A549 (cell line): ENCODE results near the gene MYH2. TPM values are rescaled to one million over a fixed set of nuclear protein-coding genes. Genes with fewer than 3 reads are reported as not detected.

Experiments used
- ATAC-seq, 2 experiments: fragments of 200-7000 bp in 1 of 2; fragments of >200 bp in 1 of 2; cut with Nextera tagmentation in 1 of 2; cut with Tn5 transposase in 1 of 2; 3 replicates each; pipeline versions ENCODE4 v1.8.0 to v1.9.1; 2018 to 2020; ENCODE audit warnings: mild to moderate bottlenecking in 1 of 2, moderate library complexity in 1 of 2
- CTCF ChIA-PET: fragments of 300-600 bp; sonication (Branson Sonifier 250); formaldehyde crosslinking; extraction: SDS; loops from one replicate; lab custom pipeline; 2021; ENCODE audit warnings: antibody characterized with exemption, inconsistent platforms; lab: Yijun Ruan, JAX
- POLR2A ChIA-PET: fragments of 350-600 bp; formaldehyde crosslinking; extraction: SDS; loops from one replicate; lab custom pipeline; 2021; ENCODE audit warnings: antibody characterized with exemption, inconsistent platforms; lab: Yijun Ruan, JAX
- DNase-seq, 2 experiments: peaks; one replicate each; pipeline versions ENCODE4 v3.0.0 to v3.0.0-alpha.2; 2011 to 2016; ENCODE audit warnings: low read depth in 1 of 2, low spot score in 1 of 2
- FAIRE-seq: peaks from 2 replicates; lab custom pipeline; 2011; peaks lifted over from hg19 to GRCh38; lab: Jason Lieb, UNC
- H3K27ac ChIP-seq, 2 experiments: fragments of >200 bp; sonication (Bioruptor Twin); formaldehyde crosslinking; 3 replicates each; pipeline ENCODE4 v1.5.1; 2016 to 2017
- H3K4me1 ChIP-seq: fragments of >200 bp; sonication (Bioruptor Twin); formaldehyde crosslinking; 3 replicates; pipeline ENCODE4 v1.6.1; 2016
- H3K4me2 ChIP-seq: fragments of >200 bp; sonication (Bioruptor Twin); formaldehyde crosslinking; 3 replicates; pipeline ENCODE4 v1.6.1; 2016
- H3K4me3 ChIP-seq: fragments of >200 bp; sonication (Bioruptor Twin); formaldehyde crosslinking; 3 replicates; pipeline ENCODE4 v1.5.1; 2016
- H3K9me3 ChIP-seq: fragments of >200 bp; sonication (Bioruptor Twin); formaldehyde crosslinking; 3 replicates; pipeline ENCODE4 v1.6.1; 2016
- CHD4 ChIP-seq: fragments of 200-600 bp; sonication (generic); IDR thresholded peaks from 2 replicates; pipeline ENCODE4 v1.6.1; 2016; ENCODE audit warnings: antibody characterized with exemption, mild to moderate bottlenecking, borderline replicate concordance
- EHF ChIP-seq: fragments of 250-450 bp; sonication (Bioruptor Pico); IDR thresholded peaks from 2 replicates; pipeline ENCODE4 v1.5.0; 2020; ENCODE audit warnings: mild to moderate bottlenecking
- EHMT2 ChIP-seq: fragments of 200-600 bp; sonication (generic); IDR thresholded peaks from 2 replicates; pipeline ENCODE4 v1.6.1; 2016; ENCODE audit warnings: antibody characterized with exemption, low read depth, mild to moderate bottlenecking, moderate library complexity
- ELK1 ChIP-seq: fragments of 150-350 bp; IDR thresholded peaks from 2 replicates; pipeline ENCODE4 v1.6.1; 2014; ENCODE audit warnings: low read depth, mild to moderate bottlenecking, low read length
- FOSL2 ChIP-seq, 2 experiments: fragments of 450-650 bp in 1 of 2; fragments of >200 bp in 1 of 2; sonication (Bioruptor Twin) in 1 of 2; formaldehyde crosslinking; IDR thresholded peaks; 2 replicates each; pipeline versions ENCODE4 v1.5.0 to v1.6.1; 2016 to 2020; ENCODE audit warnings: mild to moderate bottlenecking in 1 of 2, moderate library complexity in 1 of 2
- FOXS1 ChIP-seq: fragments of 250-450 bp; sonication (Bioruptor Pico); IDR thresholded peaks from 2 replicates; pipeline ENCODE4 v1.5.0; 2020; ENCODE audit warnings: mild to moderate bottlenecking, moderate library complexity
- HOXB5 ChIP-seq: fragments of 250-450 bp; sonication (Bioruptor Pico); IDR thresholded peaks from 2 replicates; pipeline ENCODE4 v1.5.0; 2020; ENCODE audit warnings: mild to moderate bottlenecking, moderate library complexity
- JUNB ChIP-seq: fragments of >200 bp; sonication (Bioruptor Twin); formaldehyde crosslinking; IDR thresholded peaks from 2 replicates; pipeline ENCODE4 v1.6.1; 2016
- KDM1A ChIP-seq: fragments of 200-600 bp; sonication (generic); IDR thresholded peaks from 2 replicates; pipeline ENCODE4 v1.6.1; 2016; ENCODE audit warnings: low read depth, mild to moderate bottlenecking
- MAFK ChIP-seq: fragments of 450-650 bp; IDR thresholded peaks from 2 replicates; pipeline ENCODE4 v1.6.1; 2014; ENCODE audit not compliant: partially characterized antibody
- MAX ChIP-seq: IDR thresholded peaks from 2 replicates; pipeline ENCODE4 v1.6.1; 2012
- NFE2L2 ChIP-seq: fragments of 150-350 bp; conservative IDR thresholded peaks from 2 replicates; pipeline ENCODE4 v1.6.1; 2014; ENCODE audit warnings: low read length
- PBX3 ChIP-seq: IDR thresholded peaks from 2 replicates; pipeline ENCODE4 v1.6.1; 2012
- REST ChIP-seq: fragments of 200-600 bp; sonication (generic); IDR thresholded peaks from 2 replicates; pipeline ENCODE4 v1.6.1; 2016; ENCODE audit warnings: antibody characterized with exemption, mild to moderate bottlenecking, moderate library complexity
- RFX5 ChIP-seq: fragments of 450-650 bp; IDR thresholded peaks from 2 replicates; pipeline ENCODE4 v1.7.1; 2014; ENCODE audit warnings: antibody characterized with exemption, mild to moderate bottlenecking, moderate library complexity
- TFCP2L1 ChIP-seq: fragments of 250-450 bp; sonication (Bioruptor Pico); IDR thresholded peaks from 2 replicates; pipeline ENCODE4 v1.5.0; 2021; ENCODE audit warnings: mild to moderate bottlenecking
- ZFP36 ChIP-seq: fragments of 450-650 bp; IDR thresholded peaks from 2 replicates; pipeline ENCODE4 v1.6.1; 2014; ENCODE audit warnings: borderline replicate concordance; ENCODE audit not compliant: partially characterized antibody
- ZNF302 ChIP-seq: fragments of 250-450 bp; sonication (Bioruptor Pico); IDR thresholded peaks from 2 replicates; pipeline ENCODE4 v1.9.0; 2021; ENCODE audit warnings: inconsistent platforms, mild to moderate bottlenecking, moderate library complexity
- WGBS: methylation state at CpG from one replicate; pipeline ENCODE4 v1.1.6; 2017; ENCODE audit errors: missing lambda C conversion rate; 5-methylcytosine and 5-hydroxymethylcytosine counted together
- polyA plus RNA-seq, 4 experiments: library from polyadenylated mRNA; depleted of rRNA in 3 of 4; stranded (reverse); fragments of >200 nt; fragmentation: RNase III in 1 of 4; extraction: RNeasy Plus Mini Kit Qiagen cat#74134 plus additional on column Dnase treatment in 1 of 4; gene quantifications; 2 replicates in 3 of 4; 3 replicates in 1 of 4; pipeline ENCODE4 v1.2.3, GENCODE V29; 2011 to 2017
- TF ChIP-seq, protein P1 (sequence below): fragments of 250-450 bp; sonication (Bioruptor Pico); IDR thresholded peaks from 2 replicates; pipeline ENCODE4 v1.5.0; 2021; ENCODE audit warnings: mild to moderate bottlenecking, moderate library complexity, borderline replicate concordance

MYH2 gene
- polyA plus RNA-seq, 2 of the 4 experiments (the other 2 are of a cell fraction) = not detected

- ChIA-PET POLR2A (no interaction called here), CTCF (no interaction called here)
- no peak for DNase-seq
- peak in 1 of 2 experiments; percentile 21; a peak in 1 of 6 replicates for ATAC-seq
- no peak overlapping the region for H3K4me2 ChIP-seq
- no peaks in the 10 kb centered on the region for H3K4me1 ChIP-seq
- H3K9me3 ChIP-seq = no peaks in the 10 kb centered on the region
- no peak overlapping the region for H3K27ac ChIP-seq
- FAIRE-seq = no peak
- H3K4me3 ChIP-seq = no peak overlapping the region
- WGBS = 8% methylated on average over 7 of the region's 7 CpGs
- no peak for TF ChIP-seq ELK1
- TF ChIP-seq ZNF302 = no peak
- TF ChIP-seq HOXB5 (CRISPR knock-in tag) = no peak
- no peak for TF ChIP-seq FOSL2 (IDR thresholded peaks at IDR 0.05)
- TF ChIP-seq FOSL2 (CRISPR knock-in tag; IDR thresholded peaks at IDR 0.05) = peak; percentile 33; the same call in 1 of the 2 replicates
These were observed 33.4 kb downstream of the MYH2 start for GRCh38 chr17:10516065-10516464.

DNA sequence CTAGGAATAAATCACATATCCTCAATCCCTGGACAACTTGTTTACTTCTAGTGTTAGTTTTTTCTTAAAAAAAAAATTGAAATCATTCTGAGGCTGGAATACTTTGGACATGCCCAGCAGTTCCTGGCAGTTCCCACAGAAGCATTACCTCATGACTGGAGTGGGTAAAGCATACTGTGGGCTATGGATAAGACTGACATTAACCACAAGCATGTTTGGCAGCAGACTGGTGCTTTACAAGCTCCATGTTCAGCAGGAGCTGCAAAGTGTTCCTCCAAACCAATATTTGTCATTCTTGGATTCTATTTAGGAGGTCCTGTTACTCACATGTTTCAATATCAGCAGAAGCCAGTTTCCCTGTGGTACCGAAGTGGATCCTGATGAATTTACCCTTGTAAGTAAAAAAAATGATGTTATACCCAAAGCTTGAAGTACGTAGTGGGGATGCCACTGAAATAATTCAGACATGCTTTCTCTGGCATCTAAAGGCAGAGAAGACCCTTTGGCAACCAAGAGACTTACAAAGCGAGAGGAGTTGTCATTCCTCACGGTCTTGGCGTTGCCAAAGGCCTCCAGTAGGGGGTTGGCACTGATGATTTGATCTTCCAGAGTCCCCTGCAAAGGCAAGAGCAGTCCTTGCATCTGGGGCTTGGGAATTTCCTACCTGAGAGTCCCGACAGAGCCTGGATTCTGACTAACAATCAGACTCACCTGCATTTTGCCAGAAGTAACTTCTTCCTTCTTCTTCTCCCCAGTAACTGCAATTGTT, 36.0 kb downstream of the MYH2 start:
- Histone ChIP-seq H3K4me2 (no peak overlapping the region), H3K27ac (no peak overlapping the region), H3K4me3 (no peak overlapping the region), H3K9me3 (no peaks in the 10 kb centered on the region), H3K4me1 (no peaks in the 10 kb centered on the region)
- DNase-seq = no peak
- ATAC-seq = peak; percentile 64 to 71; a peak in 5 of 6 replicates
- ChIA-PET CTCF (interaction anchor here (1.1 kb wide), 2 partner anchors 20 to 188 kb away, joined by 3 read pairs; no protein-coding TSS in a partner anchor), POLR2A (no interaction called here)
- 0% methylated on average over 6 of the region's 6 CpGs for WGBS
- TF ChIP-seq CHD4 = no peak
- no peak for TF ChIP-seq KDM1A
- no peak for TF ChIP-seq PBX3
- no peak for TF ChIP-seq RFX5
- no peak for TF ChIP-seq REST
- TF ChIP-seq ZNF302 = no peak
- no peak for TF ChIP-seq EHF (CRISPR knock-in tag)
- no peak for TF ChIP-seq ZFP36
- no peak for TF ChIP-seq MAX
- TF ChIP-seq MAFK = no peak
- FAIRE-seq = no peak

DNA sequence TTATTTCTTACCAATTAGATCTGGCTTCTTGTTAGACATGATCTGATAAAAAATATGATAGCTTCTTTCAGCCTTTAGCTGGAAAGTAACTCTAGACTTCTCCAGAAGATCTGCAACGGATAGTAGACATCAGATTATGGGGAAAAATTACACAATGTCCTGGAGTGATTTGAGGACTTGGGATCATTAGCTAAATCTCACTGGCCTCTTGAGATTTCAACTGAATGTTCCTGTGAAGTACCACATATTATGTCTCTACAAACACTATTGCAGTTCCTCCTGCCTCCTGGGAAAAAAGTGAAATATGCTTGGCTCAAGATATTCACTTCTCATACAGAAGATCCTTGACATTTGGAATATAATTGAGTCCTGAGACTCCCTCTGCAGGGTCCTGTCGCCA, 36.6 kb downstream of the MYH2 start:
- H3K4me3 ChIP-seq = no peak overlapping the region
- FAIRE-seq (peak; percentile 59), DNase-seq (no peak), ATAC-seq (no peak)
- no peaks in the 10 kb centered on the region for H3K4me1 ChIP-seq
- no peak overlapping the region for H3K4me2 ChIP-seq
- H3K27ac ChIP-seq = no peak overlapping the region
- TF ChIP-seq, protein P1, sequence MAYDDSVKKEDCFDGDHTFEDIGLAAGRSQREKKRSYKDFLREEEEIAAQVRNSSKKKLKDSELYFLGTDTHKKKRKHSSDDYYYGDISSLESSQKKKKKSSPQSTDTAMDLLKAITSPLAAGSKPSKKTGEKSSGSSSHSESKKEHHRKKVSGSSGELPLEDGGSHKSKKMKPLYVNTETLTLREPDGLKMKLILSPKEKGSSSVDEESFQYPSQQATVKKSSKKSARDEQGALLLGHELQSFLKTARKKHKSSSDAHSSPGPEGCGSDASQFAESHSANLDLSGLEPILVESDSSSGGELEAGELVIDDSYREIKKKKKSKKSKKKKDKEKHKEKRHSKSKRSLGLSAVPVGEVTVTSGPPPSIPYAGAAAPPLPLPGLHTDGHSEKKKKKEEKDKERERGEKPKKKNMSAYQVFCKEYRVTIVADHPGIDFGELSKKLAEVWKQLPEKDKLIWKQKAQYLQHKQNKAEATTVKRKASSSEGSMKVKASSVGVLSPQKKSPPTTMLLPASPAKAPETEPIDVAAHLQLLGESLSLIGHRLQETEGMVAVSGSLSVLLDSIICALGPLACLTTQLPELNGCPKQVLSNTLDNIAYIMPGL (CRISPR knock-in tag) = no peak
- no peak for TF ChIP-seq JUNB
- TF ChIP-seq TFCP2L1 (CRISPR knock-in tag) = no peak
- no peak for TF ChIP-seq NFE2L2
- TF ChIP-seq FOXS1 (CRISPR knock-in tag) = no peak
- TF ChIP-seq EHMT2 = no peak
- CTCF ChIA-PET = interaction anchor here (0.6 to 1.1 kb wide), 2 partner anchors 187 to 188 kb away, joined by 3 read pairs; no protein-coding TSS in a partner anchor
- POLR2A ChIA-PET = no interaction called here
- 0% methylated on average over 2 of the region's 2 CpGs for WGBS
- H3K9me3 ChIP-seq = no peaks in the 10 kb centered on the region
